Measurements from ENCODE around the gene CCDC149.

The CCDC149 gene

DNA sequence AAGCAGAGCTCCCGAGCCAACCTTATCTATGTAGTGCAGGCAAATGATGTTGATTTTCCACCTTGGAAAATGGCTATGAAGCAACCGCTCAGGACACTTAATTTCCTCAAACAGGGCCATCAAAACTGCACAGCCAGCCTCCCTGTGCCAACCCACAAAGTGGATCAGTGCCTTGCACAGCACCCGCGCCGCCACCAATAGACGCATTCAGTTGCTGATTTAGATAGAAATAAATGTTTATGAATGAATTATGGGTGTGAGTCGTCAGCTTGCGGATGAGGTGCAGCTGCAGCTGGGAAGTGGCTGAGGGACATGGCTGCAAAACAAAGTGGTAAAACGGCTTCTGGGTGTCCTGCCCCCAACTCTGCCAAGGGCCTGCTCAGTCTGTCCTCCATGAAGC lies 70.5 kb downstream of the CCDC149 start:
- DNase-seq (ENCODE audit: low read depth): no peak

DNA sequence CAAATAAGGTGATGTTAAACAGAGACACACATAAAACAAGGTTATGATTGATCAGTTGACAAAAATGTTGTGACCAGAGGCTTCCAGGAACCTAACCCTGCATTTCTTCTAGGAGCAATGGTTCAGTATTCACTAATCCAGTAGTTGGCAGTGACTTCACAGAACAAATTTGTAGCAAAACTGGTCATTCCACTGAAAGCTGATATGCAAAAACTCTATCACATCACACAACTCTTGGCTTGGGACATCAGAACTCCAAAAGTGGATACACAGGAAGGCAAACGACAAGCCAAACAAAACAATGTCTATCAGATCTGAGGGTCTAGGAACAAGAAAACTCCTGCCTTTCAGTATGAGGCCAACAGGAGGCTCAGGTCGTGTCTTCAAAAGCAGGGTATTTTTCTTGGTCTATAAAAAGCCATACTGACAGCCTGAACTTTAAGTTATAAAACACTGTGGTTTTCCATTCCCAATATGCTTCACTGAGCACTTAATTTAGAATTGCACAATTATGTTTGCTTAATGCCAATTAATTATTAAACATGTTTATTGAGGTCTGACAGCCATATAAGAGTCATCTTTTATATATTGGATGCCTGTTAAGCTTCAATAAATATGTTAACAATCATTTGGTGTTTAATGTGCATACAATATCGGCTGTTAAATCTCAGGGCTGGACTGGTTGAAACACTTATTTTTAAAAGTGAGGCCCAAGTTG lies 71.9 kb downstream of the CCDC149 start:
- no peak for DNase-seq (ENCODE audit: low read depth)

DNA sequence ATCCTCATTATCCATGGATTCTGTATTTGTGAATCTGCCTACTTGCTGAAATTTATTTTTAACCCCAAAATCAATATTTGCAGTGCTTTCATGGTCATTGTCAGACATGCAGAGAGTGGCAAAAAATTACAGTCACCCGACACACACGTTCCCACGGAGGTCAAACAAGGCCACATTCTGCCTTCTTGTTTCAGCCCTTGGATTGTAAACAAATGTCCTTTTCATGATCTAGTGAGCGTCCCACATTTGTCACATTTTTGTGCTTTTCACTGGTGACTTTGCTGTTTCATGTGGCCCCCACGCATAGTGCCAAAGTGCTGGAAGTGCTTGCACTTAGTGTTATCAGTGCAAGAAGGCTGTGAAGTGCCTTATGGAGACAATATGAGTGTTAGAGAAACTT lies 72.5 kb downstream of the CCDC149 start:
- DNase-seq (ENCODE audit: low read depth): no peak

DNA sequence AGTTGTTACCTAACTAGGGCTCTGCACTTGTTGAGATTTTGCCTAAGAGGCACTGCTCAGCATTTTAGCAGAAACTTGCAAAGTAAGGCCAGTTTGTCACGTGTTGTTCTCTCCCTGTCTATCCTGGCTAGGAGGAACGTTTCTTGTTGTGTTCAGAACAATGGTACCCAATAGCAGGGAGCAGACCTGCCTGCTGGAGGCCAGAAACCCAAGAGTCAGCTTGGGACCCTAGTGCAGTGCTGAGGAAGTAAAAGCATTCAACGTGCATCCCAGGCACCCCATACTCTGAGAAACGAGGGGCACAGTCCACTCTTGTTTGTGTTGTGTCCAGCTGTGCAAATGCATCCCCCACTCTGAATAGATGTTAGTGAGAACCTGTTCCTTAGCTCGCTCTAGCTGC lies 75.1 kb downstream of the CCDC149 start:
- no peak for DNase-seq (ENCODE audit: low read depth)

DNA sequence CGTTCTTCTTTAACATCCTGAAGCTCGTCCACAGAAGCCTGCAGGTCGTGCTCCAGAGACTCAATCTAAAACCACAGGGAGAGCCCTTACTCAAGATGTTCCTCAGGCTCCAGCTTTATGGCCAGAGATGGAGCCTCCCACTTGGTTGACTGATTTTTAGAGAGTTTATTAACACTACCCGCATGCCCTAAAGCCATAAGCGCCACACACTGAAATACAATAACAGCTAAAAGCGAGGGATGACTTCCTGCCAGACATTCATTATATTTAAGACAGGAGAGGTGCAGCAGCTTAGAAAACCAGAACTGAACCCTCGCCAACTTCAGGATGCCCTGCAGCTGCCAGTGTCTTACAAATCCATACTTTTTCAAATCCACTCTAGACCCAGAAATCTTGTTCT lies 75.5 kb downstream of the CCDC149 start:
- no peak for DNase-seq (ENCODE audit: low read depth)

DNA sequence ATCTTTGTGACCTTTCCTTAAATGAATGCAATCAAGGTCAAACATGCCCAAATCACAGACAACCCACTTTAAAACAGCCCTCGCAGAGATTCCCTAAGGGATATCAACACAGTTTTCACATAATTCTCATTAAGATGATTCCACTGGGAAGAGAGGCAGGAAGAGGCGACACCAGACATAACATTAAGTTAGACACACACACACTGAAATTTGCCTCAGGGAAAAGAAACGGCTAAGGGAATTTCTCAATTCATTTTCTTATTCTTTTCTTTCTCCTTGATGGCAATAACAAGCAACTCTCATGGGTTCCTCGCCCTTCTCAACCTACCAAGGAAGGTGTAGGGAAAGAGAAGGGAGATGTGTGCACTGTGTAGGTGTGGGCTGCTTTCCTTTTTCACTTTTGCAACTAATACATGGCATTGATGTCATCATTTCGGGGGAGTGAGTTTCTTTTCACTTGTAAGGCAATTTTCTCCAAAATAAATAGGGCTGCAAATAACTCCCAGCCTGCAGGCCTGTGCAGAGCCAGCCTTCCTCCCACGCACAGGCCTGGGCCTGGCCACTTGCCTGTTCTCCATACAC lies 76.1 kb downstream of the CCDC149 start:
- DNase-seq (ENCODE audit: low read depth): no peak

DNA sequence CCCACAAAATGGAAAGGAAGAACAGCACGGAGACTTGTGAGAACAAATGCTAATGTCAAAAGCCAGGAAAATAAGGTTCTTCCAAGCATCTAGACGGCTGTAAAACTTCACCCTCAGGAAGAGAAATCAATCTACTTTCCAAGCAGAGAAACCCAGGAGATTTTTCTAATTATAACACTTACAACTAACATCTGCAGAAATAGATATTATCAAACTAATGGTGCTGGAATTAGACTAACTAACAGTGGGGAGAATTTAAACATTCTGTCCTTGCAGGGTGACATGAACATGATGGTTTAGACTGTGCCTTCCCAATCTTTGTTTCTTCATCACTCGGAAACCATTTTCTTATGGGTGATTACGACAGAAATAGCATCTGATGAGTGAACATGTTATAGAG lies 77.1 kb downstream of the CCDC149 start:
- no peak for DNase-seq (ENCODE audit: low read depth)

DNA sequence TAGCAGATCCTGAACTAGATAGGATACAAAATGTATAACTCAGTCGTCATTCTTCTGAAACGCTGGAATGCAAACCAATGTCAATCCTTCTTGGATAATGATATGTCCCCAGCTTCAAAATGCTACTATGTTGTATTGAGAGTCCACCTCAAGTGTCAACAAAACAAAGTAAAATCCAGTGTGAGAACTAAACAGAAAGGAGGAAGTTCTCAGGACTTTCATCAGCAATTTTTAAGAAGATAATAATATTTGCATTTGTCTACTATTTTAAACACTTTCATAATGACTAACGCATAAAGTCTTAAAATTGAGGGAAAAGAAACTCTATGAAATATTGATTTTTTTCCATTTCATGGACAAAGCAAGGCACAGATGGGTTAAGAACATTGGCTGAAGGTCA lies 81.2 kb downstream of the CCDC149 start:
- no peak for DNase-seq (ENCODE audit: low read depth)

DNA sequence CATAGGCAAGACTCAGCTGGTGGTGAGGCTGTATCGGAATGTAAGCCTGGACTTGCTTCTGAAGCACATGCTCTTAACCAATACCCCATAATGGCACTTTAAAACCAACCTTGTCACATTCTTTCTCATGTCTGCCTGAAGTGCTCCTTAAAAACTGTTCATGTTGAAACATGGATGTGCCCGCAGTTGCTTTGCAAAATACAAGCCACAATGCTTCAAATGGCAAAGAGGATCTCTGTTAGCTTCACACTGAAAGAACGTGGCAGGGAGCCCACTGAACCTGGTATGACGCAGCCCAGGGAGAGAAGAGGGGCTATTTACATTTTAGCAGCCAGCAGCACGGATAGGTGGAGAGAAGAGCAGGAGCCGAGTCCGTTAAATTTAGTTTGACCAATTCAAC lies 88.1 kb downstream of the CCDC149 start:
- DNase-seq (ENCODE audit: low read depth): no peak

DNA sequence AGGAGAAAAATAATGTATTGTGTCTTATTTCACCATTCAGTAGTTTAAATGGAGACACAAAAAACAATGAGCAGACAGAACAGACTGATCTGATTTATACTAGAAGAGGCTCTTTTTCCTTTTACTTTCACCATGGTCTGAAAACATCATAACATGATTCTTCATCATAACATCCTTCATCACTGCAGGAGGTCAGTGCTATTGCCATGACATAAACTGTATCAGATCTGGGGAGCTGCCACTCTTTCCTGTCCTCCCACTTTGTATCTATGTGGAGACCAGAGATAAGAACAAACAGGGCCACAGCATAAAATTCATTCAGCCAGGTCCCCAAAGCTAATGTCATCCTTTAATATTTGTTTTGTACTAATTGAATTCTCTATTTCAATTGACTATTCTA lies 92.3 kb downstream of the CCDC149 start:
- no peak for DNase-seq (ENCODE audit: low read depth)

DNA sequence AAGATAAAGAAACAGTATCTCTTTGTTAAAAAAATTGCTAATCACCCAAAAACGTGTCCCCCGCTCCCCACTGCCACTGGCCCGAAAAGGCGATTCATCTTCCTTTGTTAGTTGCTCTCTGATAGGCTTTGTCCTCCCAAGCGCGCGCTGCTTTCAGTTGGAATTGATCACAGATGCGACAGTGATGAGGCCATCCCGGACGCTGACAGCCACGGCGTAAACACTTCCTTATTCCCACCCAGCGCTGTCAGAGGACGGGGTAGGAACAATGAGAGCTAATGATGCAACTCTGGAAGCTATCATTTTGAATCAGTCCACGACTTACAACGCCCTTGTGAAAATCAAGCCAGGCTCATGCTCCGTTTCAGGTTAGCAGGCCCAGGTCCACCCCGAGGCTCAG lies 96.0 kb downstream of the CCDC149 start:
- DNase-seq (ENCODE audit: low read depth): no peak

DNA sequence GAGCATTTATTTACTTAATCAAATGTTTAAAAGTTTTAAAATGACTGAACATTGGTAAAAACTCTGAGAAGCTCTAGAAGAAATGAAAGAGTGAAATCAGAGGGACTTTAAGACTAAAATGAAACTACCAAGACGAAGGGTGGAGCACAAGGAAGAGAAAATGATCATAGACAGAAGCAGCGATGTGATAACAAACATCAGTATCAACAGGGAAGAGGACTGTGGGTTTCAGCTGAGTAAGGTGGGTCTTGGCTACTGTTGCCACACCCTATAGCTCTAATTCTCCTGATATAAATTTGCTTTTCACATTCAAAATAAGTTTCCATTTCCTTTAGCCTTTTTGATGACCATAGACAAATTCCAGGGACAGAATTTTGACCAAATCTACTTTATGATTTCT lies 99.1 kb downstream of the CCDC149 start:
- DNase-seq (ENCODE audit: low read depth): no peak

DNA sequence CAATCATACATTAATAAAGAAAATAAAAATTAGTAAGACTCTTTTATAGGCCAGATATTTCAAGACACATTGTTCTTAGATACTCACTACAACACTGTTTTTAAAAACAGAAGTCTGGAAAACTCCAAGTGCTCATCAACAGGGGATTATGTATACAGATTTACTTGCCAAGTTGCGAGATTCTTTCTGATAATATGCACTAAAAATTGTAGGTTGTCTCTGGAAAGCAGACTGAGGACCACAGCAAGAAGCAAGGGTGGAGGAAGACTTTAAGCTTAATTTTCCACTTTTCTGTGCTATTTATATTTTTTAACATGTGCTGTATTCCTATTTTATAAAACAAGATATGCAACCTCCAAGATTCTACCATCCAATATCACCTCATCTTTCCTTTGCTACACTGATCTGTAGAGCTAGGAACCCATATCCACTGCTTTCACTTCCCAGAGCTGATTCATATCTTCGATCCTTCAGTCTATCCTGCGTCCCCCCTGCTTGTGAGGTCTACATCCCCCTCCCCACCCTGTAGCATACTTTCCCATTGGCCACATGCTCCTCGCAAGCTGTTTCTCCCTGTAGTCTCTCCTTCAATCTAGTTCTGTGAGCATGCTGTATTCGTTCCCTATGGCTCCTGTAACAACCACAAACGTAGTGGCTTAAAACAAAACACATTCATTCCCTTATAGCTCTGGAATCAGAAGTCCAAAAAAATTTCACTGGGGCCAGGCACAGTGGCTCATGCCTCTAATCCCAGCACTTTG lies 101.8 kb downstream of the CCDC149 start:
- DNase-seq (ENCODE audit: low read depth): no peak

DNA sequence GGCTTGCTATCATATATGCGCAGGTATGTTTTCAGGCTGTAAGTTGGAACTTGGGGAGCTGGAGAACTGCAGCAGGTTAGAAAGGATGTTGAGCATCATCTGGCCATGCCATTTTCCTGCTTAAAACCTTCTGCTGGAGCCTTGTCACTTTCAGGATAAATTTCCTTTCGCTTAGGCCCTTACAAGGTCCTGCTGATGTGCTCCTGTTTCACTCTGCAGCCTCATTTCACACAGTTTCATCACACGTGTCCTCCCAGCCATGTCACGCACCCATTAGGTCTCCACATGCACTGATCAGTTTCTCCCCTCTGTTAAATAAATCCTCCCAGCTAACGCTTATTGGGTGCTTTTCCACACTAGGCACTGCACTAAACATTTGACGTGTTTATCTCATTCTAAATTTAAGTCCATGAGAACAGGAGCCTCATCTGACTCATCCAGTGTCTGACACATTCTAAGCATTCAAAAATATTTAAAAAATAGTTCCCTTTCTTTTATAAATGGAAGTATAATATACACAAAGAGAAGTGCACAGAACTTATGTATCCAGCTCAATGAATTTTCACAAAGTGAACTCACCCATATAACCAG lies 102.9 kb downstream of the CCDC149 start:
- no peak for DNase-seq (ENCODE audit: low read depth)

DNA sequence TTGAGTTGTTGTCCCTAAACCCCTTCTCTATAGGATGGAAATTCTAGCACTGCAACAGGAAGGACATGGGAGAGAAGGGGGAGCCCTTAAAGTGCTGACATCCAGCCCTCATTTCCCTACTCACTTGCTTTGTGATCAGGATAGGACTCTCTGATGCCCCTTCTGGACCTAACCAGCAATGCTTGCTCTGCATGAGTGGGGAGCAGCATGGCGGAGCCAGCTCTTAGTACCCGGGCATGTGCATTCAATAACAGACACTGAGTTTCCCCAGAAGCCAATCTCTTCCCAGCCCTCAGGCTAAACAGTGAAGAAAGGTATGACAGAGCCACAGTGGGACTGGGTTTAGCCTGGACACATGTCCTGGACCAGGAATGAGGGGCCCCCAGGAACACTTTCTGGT lies 103.5 kb downstream of the CCDC149 start:
- DNase-seq (ENCODE audit: low read depth): no peak

DNA sequence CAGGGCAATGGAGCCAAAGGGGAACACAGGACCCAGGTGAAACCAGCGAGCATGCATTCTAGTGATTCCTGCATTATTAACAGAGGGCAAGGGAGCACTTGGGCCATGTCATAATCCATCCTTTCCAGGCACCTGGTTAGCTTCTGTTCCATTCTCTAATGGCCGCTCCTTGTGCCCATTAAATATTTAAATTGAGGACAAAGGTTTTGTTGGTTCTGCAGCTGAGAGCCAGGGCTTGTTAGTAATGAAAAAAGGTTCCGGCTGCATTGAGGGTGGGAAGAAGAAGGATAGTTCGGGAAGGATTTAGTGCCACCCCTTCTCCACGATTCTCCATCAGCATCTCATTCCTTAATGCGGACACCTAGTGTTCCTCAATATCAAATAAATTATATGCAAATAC lies 103.9 kb downstream of the CCDC149 start:
- no peak for DNase-seq (ENCODE audit: low read depth)

DNA sequence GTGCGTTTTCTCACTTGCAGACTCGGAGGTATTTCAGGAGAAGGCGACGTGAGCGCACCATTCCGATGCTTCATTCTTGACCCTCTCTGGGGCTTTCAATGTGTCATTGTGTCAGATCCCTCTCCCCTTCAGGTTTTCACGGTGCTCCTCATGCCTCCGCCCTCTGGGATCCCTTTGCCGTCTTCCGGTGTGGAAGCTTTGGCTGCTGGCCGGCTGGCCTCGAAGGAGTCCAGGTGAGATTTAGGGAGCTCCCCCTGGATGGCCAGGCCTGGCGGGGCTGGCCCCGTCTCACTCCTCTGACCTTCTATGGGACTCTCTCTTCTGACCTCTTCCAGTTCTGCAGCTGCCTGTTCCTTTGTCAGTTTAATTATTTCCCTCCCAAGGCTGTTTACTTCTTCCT lies 104.6 kb downstream of the CCDC149 start:
- DNase-seq (ENCODE audit: low read depth): no peak

DNA sequence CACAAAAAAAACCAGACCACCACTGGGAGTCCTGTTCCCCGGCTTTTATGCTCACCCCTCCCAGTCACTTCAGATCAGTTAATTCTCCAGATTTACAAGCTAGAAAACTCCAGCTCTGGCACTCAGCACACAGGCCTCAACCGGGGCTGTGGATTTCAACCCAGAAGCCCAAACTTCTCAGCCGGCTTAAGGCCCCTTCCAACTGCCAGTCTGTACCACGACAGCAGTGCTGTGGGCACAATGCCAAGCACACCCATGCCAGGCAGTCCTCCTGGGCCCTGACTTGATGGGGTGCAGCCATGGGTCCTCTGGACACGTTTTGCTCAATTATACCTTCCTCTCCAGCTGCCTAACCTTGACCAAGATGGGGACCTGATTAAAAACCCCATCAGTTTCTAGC lies 105.2 kb downstream of the CCDC149 start:
- no peak for DNase-seq (ENCODE audit: low read depth)

DNA sequence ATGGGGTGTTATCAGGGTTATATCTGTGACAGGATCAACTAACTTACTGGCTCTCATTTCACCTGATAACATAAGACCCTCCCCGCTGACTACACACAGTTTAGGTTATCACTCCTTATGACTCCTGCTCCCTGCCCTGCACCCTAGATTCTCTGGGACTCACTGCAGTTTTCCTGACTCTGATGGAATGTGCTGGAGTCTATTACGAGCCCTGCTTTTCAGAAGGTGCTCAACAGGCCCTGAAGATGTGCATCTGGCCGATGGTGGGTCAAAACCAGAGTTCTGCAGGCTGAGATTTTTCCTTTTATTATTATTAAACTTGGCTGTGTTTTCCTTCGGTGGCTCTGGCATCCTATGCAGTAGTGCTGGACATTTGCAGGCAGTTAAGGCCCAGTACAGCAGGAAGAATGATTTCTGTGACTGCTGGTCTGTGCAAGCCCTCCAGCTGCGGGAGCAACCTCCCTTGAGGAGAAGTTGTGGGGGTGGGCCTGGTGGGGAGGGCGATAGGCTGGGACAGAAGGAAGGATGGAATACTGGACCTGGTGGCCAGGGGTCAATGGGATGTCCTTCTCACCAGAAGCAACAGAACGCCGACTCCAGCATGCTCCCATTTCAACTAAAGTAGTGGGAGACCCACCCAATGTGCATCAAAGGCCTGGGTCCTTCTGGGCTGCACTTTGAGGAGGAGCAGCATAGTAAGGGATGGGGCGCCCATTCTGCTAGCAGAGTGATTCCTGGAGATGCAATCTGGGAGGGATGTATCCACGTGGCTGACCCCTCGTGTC lies 106.4 kb downstream of the CCDC149 start:
- DNase-seq (ENCODE audit: low read depth): no peak

DNA sequence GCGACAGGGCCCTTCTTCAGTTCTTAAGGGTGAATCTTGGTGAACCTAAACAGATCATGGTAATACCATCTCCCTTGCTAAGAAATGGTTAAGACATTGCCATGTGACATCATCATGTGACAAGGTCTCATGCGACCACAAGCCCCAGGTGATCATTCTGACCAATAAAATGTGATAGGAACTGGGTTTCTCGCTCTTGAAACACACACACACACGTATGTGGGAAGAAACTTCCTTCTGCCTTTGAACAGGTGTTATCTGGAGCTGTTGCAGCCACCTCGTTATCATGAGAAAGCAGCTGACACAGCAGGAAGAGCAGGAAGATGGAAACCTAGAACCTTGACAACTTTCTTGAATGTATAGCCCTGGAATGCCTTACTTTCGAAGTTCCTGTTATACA lies 107.3 kb downstream of the CCDC149 start:
- DNase-seq (ENCODE audit: low read depth): no peak

DNA sequence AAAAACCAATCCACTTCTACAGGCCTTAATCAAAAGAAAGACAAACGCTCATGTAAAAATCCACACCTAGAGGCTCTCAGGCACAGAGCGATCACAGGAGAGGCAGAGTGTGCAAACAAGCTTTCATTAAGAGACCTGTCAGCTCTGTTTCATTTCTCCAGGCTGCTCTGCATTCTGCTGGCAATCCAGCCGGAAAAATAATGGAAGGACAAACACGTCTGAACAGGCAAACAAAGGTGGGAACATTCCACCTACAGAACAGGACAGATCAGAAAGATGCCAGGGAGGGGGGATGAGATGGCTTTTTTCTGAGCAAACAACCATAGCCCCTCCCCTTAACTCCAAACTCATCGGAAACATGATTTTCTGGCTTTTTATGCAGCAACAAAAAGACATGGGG lies 107.8 kb downstream of the CCDC149 start:
- DNase-seq (ENCODE audit: low read depth): no peak

DNA sequence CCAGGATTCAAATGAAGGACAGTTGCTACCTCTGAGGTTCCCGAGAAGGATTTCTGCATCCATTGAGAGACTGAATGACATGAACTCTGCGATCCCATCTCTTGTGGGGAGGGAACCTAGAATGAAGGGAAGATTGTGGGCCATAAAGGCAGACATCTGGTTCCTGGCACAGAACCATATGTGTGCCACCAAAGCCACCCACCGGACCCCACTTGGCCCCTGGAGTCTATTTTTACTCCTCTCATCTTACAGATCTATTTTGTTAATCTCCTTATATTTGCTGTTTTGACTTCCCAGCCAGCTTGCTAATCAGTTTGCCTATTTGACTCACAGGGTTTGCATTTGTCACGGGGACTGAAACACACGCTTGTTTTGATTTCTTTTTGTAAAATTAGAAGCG lies 110.2 kb downstream of the CCDC149 start:
- DNase-seq (ENCODE audit: low read depth): no peak
